Islet precursor cell (in vitro differentiated cells): ENCODE results near the gene ST6GALNAC3.
A peak's percentile ranks its signal among the peaks of the same experiment; 100 is the strongest.

ENCODE experiments used
- DNase-seq: peaks from one replicate; pipeline ENCODE4 v3.0.0-alpha.2; 2018

Gene ST6GALNAC3

DNA sequence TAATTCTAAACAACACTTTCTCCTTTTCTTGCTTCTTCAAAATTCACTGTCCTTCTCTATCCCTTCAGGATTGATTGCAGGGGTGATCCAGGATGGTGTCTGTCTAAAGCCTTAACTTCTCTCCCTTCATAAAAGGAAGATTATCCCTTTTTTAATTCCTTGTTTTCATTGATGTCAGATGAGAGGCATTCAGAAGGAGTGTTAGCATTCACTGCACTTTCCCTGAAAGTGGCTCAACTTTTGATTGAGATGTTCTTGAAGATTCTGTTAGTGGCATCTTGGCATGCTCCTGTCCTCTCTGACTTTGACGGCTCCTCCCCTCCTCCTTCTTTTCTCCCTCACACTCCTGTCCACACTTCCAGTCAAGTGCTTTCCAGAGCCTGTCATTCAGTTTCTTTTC, 71.6 kb downstream of the ST6GALNAC3 start:
- DNase-seq: no peak

DNA sequence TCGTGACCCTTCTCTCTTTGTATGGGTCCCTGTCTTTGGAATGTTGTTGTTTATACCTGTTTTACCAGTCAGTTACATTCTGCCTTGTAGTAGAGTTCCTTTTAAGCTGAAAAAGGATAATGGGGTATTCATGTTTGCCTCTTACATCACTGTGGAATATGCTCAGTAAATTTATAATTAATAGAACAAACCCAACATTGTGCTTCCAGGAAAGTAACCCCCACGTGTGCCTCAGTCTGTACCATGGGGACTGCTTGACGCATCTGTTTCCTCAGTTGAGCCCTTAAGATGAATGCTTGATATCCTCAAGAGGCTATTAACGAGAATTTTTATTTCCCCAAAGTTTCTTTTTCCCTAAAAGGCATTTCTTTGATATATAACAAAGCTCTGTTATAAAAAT, 73.4 kb downstream of the ST6GALNAC3 start:
- no peak for DNase-seq

DNA sequence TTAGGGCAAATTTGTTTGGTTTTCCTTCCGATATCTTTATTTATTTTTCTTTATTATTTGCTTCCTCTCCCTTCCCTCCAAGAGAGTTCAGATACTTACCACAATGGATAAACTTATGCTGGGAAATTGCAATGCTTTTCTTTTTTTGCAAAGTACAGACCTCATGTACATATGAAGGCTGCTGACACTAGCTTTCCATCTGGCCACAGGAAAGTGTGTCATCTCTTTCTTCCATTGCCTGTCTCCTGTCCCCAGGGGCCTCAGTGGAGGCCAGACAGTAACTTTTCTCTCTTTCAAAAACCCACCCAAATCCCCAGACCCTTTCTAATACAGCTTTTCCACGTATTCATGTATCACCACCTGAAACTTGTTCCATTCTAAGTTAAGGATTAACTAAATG, 73.9 kb downstream of the ST6GALNAC3 start:
- no peak for DNase-seq

DNA sequence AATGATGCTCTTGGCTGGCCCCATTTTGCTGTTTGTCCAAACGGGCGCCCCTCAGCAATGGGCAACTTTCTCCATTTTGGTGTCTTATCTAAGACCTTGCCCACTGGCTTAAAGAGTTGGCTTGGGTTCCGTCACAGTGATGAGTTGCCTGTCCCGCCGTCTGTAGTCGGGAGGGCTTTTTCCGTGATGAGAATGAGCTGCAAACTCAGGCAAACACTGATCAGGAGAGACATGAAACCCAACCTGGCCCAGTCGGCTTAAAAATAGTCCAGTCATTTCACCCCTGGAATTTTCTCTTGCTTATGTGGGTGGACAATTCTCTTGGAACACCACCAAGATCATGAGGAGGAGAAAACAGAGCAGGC, 79.3 kb downstream of the ST6GALNAC3 start:
- DNase-seq: no peak

DNA sequence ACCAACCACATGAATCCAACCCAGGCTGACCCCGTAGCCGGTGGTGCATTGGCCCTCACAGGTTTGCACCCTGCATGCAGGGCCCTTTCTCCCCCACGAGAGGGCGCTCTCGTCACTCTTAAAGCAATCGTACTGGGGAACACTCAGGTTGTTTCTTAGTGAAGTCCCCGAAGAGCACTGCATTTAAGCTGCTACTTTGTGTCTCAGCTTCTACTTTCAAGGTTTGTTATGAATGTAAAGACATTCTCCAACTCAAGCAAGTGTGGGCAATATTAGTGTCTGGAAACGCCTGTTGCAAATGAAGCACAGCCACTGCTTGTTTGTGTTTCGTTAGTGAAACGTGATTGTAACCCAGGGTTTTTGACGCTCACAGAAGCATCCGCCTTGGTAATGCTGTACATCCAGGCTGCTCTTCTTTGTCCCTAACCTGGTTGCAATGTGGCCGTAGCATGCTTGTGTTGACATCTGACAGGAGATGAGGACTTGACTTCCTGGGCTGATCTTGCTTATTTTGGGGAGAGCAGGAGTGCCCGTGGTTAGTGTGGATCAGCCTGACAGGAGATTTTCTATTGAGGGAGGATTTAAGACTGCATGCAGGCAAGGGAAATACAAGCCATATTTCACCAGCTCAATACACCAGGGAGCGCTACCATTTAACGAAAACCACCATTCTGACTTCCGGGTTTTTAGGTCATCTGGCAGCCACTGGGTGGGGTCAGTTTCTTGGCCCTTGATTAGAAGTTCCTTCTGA, 79.8 kb downstream of the ST6GALNAC3 start:
- DNase-seq: peak; percentile 87

DNA sequence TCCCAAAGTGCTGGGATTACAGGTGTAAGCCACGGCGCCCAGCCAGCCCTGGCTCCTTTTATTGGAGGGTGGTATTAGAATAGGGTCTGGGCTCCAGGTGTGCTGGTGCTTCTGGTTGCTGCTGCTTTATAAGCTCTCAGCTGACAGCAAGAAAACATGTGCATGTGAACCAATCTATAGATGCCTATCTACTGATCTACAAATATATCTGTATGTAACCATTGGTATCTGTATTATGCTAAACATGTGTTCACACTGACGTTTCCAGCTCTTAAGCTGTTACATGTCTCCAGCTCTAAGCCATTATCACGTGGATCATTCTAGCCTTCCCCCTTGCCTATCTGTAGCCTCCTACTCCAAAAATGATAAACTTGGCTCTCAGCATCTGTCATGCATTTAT, 82.4 kb downstream of the ST6GALNAC3 start:
- DNase-seq: no peak

DNA sequence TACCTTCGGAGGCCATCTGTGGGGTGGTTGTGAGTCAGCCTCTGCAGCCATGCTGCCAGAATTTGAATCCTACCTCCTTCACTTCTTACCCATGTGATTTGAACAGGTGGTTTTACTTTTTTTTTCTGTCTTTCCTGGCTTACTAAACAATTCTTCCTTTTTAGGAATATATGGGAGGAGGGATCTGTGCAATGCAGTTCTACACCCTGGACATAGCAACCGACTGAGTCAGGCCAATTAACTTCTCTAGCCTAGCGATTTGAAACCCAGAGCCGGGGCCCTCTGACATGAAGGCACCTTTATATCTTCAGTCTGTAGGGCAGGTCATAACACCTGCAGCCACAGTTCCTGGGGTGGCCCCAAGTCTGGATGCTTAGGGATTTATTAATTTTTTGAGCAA, 83.6 kb downstream of the ST6GALNAC3 start:
- DNase-seq: peak; percentile 86

DNA sequence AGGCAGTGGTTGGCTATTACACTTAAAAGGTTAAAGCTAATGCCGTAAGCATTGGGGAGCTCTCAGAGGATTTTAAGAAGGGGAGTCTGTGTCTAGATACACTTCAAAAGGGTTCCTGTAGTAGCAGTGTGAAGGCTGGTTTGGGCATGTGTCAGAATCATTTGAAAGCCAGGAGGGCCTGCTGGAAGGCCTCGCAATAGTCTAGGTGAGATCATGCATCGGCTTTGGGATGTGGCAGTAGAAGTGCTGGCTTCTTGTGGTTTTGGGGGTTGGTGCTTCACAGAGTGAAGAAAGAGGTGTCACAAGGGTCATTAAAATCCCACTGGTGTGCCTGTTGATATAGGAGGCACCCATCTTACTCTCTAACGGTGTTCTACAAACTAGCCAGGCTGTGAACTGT, 85.7 kb downstream of the ST6GALNAC3 start:
- DNase-seq: peak; percentile 66

DNA sequence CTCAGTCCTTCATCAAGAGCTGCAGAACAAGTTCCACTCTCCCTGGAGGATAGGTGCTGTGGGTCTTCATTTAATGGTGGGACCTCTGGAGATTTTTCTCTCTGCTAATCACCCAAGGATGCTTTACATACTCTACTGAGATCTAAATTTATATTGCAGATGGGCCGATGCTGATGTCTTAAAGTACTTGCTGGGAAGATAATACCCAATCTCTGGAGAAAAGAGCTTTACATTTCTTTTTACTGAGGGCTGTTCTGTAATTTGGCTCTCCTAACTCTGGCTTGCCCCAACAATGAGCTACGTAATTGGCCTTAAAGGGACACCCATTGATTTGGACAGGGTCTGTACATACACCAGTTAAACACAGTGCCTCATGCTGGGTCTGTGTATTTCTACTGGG, 86.9 kb downstream of the ST6GALNAC3 start:
- DNase-seq: no peak

DNA sequence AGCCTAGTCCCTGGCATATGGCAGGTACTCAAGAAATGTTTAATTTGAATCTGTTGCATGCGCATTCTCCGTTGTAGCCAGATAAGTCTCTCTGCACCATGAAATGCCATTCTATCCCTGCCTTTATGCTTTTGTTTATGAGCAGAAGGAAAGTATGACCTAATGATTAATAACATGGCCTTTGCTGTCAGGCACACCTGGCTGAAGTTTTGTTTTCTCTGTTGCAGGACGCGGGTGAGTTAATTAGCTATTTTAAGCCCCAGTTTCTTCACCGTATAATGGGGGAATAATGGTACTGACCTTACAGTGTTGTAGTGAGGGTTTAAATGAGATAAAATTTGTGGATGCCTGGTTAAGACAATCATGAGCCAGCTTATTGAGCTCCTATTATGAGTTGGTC, 87.7 kb downstream of the ST6GALNAC3 start:
- no peak for DNase-seq

DNA sequence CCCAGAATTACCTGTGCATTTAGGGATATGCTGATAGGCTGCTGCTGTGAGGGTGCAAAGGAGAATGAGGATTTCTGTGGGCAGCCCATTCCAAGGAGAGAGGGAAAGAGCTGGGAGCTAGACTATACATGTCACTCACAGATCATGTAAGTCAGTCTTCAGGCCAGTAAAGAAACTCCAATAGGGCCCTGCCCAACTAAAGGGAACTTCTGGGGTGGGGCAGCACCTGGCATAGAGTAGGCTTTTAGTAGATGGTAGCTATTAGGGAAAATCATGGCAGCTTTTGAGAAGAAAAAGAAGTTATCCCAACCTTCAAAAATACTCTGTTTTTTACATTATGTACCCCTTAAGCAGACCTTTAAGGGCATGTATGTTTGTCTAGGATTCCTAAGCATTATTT, 89.6 kb downstream of the ST6GALNAC3 start:
- no peak for DNase-seq

DNA sequence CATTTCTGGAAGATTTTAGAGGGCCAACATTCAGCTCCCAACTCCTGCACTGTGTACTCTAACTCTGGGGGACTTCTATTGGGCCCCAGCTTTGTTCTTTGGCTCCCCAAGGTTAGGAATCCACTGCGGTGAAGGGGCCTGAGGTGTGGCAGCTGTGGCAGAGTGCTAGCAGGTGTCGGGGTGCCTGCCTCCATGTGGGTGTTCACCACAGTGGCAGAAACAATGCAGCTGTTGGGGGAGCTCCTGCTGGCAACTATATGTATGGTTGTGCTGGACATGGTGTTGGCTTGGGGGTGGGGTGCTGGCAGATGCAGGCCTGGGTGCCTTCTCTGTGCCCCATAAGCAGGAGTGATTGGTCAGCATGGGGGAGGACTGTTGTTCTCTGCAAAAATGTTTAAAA, 95.5 kb downstream of the ST6GALNAC3 start:
- no peak for DNase-seq

DNA sequence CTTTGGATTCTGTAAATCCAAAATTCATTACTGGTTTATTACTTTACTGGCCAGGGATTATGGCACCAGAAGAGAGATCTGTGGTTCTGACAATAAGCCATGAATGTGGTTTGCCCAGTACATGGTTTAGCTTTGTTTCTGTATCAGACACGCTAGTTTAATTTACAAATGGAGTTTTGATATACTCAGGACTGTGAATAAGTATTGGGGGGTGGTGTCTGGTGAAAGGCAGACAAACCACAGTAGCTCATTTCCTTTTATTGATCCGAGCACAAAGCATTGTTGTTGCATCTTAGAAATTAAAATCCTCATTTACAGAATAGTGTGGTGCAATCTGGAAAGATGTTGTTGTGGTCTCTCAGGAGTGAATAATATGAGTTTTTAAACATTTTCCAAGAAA, 96.0 kb downstream of the ST6GALNAC3 start:
- DNase-seq: no peak

DNA sequence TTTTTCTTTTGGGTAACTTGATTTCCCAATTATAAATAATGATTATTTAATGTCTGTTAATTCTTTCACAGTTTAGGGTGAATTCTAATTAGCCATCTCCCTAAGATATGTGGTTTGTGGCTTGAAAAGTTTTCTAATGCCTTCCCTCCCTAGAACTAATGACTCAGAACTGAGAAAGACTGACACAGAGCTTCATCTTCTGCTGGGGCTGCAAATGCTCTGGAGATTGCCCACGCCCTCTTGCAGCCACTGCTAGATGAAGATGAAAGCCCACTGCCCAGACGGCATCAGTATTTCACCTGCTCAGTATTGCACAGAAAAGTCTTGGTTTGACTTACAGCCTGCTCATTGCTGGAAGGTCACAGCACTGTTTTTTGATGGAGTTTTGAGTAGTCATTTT, 101.5 kb downstream of the ST6GALNAC3 start:
- no peak for DNase-seq

DNA sequence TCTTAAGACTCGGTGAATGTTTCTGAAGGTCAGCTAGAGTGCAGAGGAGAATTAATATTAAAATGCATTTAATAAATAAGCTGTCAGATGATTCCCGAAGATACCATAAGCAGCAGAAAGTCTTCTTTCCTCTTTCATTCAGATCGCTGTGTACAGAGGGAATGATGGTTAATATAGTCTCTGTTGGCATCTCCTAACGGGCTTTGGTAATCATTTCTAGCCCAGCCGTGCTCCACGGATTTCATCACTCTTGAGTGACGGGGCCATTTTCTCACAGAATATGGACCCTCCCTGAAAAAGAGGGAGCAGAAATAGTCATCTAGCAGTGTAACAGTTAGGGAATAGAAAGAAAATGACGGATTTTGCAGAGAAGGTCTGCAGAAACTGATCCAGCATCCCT, 103.1 kb downstream of the ST6GALNAC3 start:
- DNase-seq: no peak

DNA sequence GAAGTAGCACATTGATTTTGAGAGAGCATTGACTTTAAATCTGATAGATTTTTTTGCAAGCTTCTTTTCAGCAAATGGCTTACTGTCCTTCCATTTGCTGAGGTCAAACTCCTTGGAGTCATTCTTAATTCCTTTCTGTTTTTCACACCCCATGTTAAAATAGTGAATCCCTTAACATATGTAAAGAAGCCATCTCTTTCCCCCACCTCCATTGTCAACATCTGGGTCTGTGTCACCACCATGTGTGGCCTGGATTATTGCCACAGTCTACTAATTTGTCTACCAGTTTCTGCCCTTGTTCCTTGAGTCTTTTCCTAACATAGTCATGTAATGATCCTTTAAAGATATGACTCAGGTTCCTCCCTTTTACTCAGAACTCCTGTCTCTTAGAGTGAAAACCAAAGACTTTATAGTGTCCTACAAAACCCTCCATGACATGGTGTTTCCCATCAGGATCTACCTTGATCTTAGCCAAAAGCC, 104.7 kb downstream of the ST6GALNAC3 start:
- no peak for DNase-seq

DNA sequence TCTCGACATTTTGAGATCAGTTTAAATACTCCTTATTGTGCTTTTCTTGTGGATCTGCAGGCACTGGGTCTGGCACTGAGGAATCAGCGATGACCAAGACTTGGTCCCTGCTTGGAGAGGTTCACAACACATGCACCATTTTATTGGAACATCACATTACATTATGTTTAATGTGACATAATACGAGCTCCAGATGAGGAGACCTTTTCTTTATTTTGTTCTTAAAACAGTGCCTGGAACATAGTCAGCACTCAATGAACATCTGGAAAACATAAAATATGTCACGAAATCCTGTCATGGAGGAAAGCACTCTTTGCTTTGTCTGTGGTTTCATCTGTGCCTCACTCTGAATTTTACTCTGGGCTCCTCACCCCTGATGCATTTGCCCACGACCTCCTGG, 110.7 kb downstream of the ST6GALNAC3 start:
- DNase-seq: no peak

DNA sequence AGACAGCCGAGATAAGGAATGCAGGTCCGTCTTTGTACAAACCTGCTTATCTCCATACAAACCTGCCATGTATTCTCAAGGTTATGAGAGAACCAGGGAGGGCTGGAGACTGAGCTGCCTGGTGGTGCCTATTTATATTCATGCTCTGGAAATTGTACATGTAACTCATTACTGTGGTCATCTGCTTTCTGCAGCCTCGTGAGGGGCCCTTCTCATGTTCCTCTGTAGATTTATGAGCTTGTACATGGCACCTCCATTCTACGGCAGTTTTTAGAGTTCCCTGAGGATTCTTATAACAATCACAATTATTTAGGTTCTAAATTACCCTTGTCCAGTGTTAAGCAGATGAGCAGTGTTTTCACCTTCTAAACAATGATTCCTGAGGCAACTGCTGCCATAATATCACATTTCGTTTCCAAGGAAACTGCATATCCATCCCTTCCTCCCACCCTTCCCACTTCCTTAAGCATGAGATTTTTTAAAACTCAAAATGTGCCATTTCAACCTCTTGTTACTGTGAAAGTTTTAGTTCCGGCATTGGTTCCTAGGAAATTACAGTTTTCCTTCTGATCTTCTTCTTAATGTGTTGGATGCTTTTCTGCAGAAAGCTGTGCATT, 112.1 kb downstream of the ST6GALNAC3 start:
- DNase-seq: no peak

DNA sequence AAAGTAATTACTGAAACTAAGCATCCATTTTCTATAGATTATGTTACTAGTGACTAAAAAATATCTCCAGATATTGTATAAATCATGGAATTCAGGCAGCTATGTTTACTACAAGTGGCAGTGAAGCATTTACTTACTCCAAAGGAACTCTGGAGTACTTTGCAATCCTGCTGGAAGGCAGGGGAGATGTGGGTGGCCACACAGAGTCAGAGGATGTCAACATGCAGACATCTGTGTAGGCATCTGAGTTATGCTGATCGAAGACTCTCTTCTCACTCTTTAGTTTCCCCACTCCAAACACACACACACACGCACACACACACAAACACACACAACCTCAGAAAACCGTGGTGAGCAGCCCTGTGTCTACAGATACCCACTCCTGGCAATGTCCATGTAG, 112.9 kb downstream of the ST6GALNAC3 start:
- DNase-seq: no peak

DNA sequence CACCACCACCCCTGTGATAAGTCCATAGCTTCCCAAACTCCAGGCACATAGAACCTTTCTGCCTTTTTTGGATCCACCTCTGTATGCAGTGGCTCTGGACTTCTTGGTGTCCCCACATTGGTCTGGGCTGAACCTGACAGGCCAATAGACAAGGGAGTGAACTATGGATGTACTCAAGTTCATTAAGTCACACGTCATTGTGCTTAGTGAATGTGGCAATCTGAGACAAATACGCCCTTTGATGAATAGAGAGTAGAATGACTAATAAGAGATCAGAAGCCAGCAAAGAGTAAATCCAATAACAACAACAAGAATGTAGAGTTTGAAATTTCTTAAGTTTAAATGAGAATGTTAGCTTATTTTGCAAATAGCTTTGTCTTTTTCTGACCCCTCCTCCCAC, 114.8 kb downstream of the ST6GALNAC3 start:
- DNase-seq: no peak

DNA sequence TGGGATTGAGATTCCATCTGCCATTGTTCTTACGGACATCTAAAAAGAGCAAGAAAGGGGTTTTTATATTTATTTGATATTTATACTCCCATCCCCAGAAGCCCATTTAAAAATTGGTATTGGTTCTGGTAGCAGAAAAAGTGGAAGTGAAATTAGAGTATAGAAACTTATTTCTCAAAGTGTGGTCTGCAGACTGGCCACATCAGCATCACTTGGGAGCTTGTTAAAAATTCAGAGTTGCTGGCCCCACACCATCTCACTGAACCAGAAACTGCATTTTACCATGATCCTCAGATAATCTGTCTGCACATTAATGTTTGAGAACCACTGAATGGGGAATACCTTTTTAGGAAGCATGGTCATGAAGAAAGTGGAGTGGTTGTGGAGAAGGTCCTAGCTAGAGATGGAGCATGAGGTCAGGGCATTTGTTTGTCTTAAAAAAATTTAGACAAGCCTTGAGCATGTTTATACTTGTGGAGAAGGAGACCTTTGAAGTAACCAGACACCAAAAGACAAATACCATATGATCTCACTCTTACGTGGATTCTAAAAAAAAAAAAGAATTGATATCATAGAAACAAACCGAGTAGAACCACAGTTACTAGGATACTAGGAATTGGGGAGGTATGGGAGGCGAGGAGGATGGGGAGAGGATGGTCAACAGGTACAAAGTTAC, 116.3 kb downstream of the ST6GALNAC3 start:
- DNase-seq: no peak

DNA sequence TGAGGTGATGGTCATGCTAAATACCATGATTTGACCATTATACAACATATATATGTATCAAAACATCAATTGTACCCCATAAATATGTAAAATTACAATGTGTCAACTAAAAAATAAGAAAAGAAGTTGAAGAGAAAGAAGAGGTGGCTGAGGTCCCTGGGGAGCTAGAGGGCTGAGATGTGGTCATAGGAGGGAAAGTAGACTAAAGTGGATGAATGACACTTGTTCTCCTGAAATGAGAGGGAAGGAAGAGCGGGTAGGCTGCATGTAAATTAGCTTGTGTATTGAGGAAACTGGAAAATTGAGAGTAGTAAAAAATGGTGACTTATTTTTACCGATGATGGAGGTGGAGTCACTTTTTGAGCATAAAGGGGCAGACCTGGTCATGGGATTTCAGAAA, 117.0 kb downstream of the ST6GALNAC3 start:
- no peak for DNase-seq

DNA sequence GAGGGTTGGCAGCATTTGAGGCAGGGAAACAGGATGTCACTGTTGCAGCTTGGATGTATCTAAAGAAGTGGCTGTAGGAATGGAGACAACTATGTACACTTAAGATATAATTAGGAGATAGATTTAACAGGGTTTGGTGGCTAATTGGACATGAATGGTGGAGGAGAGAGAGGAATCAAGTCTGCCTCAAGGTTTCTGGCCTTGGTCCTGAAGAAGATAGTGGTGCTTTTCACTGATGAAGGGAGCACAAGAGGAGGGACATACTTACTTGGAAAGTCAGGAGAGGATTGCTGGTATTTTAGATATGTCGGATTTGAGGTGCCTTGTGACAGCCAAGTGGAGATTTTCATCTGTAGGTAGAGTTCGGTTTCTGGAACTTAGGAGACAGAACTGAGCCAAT, 123.9 kb downstream of the ST6GALNAC3 start:
- DNase-seq: no peak

DNA sequence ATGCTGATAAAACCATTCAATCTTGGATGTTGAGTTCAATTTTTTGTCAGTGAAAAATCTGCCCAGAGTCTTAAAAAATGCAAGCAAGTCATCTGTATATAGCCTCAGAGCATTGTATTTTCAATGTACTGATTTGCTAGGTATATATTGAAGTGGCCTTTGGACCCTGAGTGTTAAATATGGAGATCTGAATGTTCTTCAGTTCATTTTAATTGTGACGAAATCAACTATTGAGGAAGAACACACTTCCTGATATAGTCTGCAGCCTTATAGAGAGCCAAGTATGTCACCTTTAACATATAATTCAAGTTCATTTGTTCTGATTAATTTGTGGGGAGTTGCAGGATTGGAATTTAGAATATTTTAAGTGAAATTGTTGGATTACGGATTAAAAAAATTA, 128.1 kb downstream of the ST6GALNAC3 start:
- no peak for DNase-seq
